Neuron (in vitro differentiated cells): Measurements from ENCODE around the gene SUMF1.

Experiments
- H2AFZ ChIP-seq: one replicate; pipeline ENCODE4 v1.6.1; 2013; ENCODE audit warnings: low read depth, mild to moderate bottlenecking, inconsistent platforms, low read length, moderate library complexity
- H3K27me3 ChIP-seq: one replicate; pipeline ENCODE4 v1.6.1; 2013; ENCODE audit warnings: low read length; ENCODE audit not compliant: insufficient read depth
- H3K36me3 ChIP-seq: one replicate; pipeline ENCODE4 v1.6.1; 2013; ENCODE audit warnings: low read length; ENCODE audit not compliant: insufficient read depth
- H3K4me1 ChIP-seq: one replicate; pipeline ENCODE4 v1.6.1; 2013; ENCODE audit warnings: low read length; ENCODE audit not compliant: insufficient read depth
- H3K4me3 ChIP-seq: 2 replicates; pipeline ENCODE4 v1.5.1; 2013; ENCODE audit warnings: mild to moderate bottlenecking, low read length, moderate library complexity
- H3K9me3 ChIP-seq: one replicate; pipeline ENCODE4 v1.6.1; 2013; ENCODE audit warnings: low read length

The SUMF1 gene

DNA sequence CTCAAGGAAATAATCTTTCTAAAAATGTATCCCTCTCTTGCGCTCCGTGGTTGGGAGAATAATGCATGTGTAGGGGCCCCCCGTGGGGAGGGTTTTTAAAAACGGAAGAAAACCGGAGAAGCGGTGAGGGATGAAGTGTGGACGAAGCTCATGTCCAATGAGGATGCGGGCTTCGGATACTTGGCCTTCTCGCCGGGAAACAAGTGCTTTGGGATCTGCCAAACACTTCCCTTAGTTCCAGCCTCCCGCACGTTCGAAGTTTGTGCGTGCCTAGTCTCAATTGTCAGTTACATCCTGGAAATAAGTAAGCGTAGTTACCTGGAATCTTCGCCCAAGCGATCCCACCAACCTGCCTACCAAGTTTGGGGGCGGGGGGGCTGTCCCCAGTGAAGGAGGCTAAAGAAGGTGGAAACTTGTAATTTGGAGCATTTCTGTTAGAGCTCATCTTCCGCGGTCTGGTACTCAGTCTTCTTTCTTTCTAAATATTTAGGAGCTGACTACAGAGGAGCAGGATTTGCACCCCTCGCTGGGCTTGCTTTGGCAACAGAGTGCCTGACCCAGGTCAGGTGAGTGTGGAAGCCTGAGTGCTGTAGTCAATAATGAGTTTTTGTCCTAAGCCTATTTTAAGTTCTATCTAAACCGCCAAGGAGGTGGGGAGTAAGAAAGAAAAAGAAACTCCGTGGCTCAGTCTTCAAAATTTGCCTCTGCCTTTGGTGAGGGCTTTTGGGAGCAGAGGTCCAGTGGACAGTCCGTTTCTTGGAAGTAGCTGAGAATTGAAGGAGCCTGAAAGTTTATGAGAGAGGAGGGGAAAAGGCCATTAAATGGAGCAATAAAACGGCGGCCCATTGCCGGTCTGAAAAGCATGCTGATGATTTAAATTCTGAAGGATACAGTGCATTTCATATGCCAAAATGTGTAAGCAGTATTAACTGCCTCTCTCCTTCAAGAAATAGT, 27.1 kb upstream of the SUMF1 start:
- H2AFZ ChIP-seq = peak overlapping the region; percentile 96
- H3K4me1 ChIP-seq = peaks cover 15% of the 10 kb centered on the region
- H3K4me3 ChIP-seq = peak overlapping the region; percentile 82
- H3K36me3 ChIP-seq = no peaks in the 10 kb centered on the region
- H3K9me3 ChIP-seq = no peaks in the 10 kb centered on the region
- peaks cover 23% of the 10 kb centered on the region for H3K27me3 ChIP-seq

DNA sequence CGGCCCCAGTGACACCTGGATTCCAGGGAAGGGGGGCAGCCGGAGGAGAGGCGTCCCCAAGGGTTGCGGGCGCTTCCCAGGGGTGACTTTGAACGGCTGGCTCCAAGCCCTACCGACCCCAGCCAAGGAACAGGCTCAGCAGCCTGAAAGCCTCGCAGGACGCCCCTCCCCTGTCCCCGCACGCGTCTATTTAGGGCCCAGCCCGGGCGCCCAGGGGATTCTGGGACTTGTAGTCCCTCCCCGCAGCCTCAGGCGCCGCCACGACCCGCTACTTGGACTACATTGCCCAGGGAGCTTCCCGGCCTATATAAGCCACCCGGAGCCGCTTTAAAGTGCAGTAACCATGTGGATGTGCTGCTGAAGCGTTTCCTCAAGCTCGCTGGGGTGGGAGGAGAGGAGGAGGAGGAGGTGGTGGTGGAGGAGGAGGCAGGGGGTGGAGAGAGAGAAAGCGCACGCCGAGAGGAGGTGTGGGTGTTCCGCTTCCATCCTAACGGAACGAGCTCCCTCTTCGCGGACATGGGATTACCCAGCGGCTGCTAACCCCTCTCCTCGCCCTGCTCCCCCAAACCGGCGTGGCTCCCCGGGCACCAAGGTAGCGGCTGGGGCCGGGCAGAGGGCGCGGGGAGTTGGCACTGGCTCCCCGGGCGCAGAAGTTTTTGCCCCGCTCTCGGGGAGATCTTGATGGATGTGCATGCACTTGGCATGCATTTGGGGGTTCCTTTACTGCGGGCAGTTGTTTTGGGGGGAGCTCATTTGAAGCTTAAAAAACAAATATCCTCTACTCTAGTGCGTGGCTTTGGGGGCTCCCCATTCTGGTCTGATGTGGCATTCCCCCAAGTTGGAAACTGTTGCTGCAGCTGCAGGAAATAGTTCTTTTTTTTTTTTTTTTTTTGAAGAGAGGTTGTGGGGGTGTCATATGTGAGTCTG, 26.2 kb upstream of the SUMF1 start, which contains the start of gene ITPR1:
ITPR1 (plus strand) TSS at position 335 of the 927 bp plus-strand sequence. CDS start 23,144 bp downstream, outside the sequence.
- H3K27me3 ChIP-seq = peaks cover 23% of the 10 kb centered on the region
- H3K9me3 ChIP-seq = no peaks in the 10 kb centered on the region
- peaks cover 15% of the 10 kb centered on the region for H3K4me1 ChIP-seq
- no peaks in the 10 kb centered on the region for H3K36me3 ChIP-seq
- H3K4me3 ChIP-seq = peak within 1 kb of the TSS; percentile 82
- peak within 1 kb of the TSS; percentile 99 for H2AFZ ChIP-seq

DNA sequence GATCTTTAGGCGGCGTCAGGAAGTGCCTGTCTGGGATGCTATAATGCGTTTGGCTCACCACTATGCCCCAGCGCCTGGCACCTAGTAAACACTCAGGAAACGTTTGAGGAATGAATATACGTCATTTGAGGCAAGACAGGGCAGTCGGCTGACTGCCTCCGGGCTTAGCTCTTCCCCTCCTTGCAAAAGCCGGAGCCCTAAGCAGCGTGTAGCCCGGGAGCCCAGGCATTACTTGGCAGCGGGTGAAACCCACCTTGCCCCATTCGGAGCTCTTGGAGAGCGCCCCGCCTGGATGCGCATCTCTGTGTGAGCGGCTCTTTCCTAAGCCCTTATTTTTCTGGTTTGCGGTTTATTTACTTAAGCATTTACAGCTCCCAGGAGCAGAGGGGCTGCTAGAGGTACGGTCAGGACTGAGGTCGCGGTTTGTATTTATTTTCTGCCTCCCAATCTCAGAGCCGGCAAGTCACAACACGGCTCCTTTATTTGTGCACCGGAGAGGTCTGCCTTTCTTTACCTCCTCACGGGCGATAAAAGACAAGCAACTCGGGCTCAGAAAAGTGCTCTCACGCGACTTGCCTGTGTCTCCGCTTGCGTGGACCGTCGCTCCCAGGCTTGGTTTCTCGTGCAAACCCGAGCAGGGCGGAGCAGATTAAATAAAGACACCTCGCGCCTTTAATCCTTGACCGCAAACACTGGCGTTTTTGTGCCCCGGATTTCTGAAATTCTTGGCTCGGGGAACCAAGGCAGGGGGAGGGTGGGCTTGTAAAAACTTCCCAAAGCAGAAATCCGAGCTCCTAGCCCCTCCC, 25.3 kb upstream of the SUMF1 start:
- H3K36me3 ChIP-seq = no peaks in the 10 kb centered on the region
- H2AFZ ChIP-seq = peak overlapping the region; percentile 99
- peaks cover 15% of the 10 kb centered on the region for H3K4me1 ChIP-seq
- no peaks in the 10 kb centered on the region for H3K9me3 ChIP-seq
- H3K27me3 ChIP-seq = peaks cover 23% of the 10 kb centered on the region
- peak overlapping the region; percentile 82 for H3K4me3 ChIP-seq

DNA sequence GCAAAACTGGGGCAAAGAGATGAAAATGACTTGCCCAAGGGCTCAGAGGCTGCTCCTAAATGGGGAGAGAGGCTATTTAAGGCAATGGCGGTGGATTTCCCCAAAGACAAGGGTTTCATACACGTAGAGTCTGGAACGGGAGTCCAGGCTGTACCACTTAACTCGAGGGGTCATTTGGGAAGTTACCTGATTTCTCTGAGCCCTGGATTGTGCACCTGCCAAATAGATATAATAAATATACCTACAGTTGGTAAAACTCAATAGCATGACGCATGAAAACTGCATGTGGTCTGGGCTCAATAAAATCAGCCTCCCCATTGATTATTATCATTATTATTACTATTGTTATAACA, 24.8 kb upstream of the SUMF1 start:
- H3K9me3 ChIP-seq = no peaks in the 10 kb centered on the region
- H3K27me3 ChIP-seq = peaks cover 23% of the 10 kb centered on the region
- H3K36me3 ChIP-seq = no peaks in the 10 kb centered on the region
- peak overlapping the region; percentile 82 for H3K4me3 ChIP-seq
- H2AFZ ChIP-seq = peak overlapping the region; percentile 99
- H3K4me1 ChIP-seq = peaks cover 15% of the 10 kb centered on the region

DNA sequence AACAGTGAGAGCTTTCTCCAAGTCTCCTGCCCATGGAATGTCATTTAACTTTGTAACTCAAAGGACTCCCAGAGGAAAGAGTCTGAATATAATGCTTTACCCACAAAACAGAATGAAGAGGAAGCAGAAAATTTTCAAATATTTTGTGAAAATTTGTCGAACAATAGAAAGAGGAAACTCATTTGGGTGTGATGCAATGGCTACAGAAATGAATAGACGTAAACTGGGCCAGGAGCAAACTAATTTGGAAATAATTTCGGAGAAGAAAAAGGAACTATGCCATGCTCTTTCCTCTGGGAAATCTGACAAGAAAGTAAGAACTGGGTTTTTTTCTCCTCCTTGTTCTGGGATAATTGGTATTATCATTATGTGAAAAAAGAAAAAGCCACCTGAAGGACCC, 11.2 kb upstream of the SUMF1 start:
- H3K4me1 ChIP-seq = peaks cover 8% of the 10 kb centered on the region
- H3K4me3 ChIP-seq = no peak overlapping the region
- H3K27me3 ChIP-seq = no peaks in the 10 kb centered on the region
- no peak overlapping the region for H2AFZ ChIP-seq
- no peaks in the 10 kb centered on the region for H3K9me3 ChIP-seq
- no peaks in the 10 kb centered on the region for H3K36me3 ChIP-seq

DNA sequence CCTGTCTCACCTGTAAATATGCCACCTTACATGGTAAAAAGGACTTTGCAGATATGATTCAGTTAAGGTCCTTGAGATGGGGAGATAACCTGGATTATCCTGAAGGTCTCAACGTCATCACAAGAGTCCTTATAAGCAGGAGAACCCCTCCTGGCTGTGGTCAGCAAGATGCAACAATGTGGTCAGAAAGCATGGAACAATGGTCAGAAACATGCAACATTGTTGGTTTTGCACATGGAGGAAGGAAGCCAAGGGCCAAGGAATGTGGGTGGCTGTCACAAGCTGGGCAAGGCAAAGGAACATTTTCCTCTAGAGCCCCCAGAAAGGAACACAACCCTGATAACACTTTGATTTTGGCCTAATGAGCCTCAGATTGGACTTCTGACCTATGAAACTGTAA, 9.4 kb upstream of the SUMF1 start:
- no peaks in the 10 kb centered on the region for H3K36me3 ChIP-seq
- H3K4me3 ChIP-seq = no peak overlapping the region
- H3K27me3 ChIP-seq = no peaks in the 10 kb centered on the region
- no peaks in the 10 kb centered on the region for H3K9me3 ChIP-seq
- H2AFZ ChIP-seq = no peak overlapping the region
- peaks cover 8% of the 10 kb centered on the region for H3K4me1 ChIP-seq

GRCh38 chr3:4475804-4476203, 8.7 kb upstream of the SUMF1 start:
- H3K9me3 ChIP-seq = no peaks in the 10 kb centered on the region
- no peaks in the 10 kb centered on the region for H3K27me3 ChIP-seq
- peaks cover 8% of the 10 kb centered on the region for H3K4me1 ChIP-seq
- no peak overlapping the region for H2AFZ ChIP-seq
- H3K4me3 ChIP-seq = no peak overlapping the region
- H3K36me3 ChIP-seq = no peaks in the 10 kb centered on the region

GRCh38 chr3:4474683-4475490, 7.8 kb upstream of the SUMF1 start:
- peaks cover 8% of the 10 kb centered on the region for H3K4me1 ChIP-seq
- no peaks in the 10 kb centered on the region for H3K27me3 ChIP-seq
- no peak overlapping the region for H3K4me3 ChIP-seq
- H3K9me3 ChIP-seq = no peaks in the 10 kb centered on the region
- no peaks in the 10 kb centered on the region for H3K36me3 ChIP-seq
- no peak overlapping the region for H2AFZ ChIP-seq

- Histone ChIP-seq H3K4me1 (peaks cover 8% of the 10 kb centered on the region), H3K4me3 (no peak overlapping the region), H3K36me3 (no peaks in the 10 kb centered on the region), H2AFZ (no peak overlapping the region), H3K9me3 (no peaks in the 10 kb centered on the region), H3K27me3 (no peaks in the 10 kb centered on the region)
Observed at GRCh38 chr3:4472766-4473165, 5.7 kb upstream of the SUMF1 start.

DNA sequence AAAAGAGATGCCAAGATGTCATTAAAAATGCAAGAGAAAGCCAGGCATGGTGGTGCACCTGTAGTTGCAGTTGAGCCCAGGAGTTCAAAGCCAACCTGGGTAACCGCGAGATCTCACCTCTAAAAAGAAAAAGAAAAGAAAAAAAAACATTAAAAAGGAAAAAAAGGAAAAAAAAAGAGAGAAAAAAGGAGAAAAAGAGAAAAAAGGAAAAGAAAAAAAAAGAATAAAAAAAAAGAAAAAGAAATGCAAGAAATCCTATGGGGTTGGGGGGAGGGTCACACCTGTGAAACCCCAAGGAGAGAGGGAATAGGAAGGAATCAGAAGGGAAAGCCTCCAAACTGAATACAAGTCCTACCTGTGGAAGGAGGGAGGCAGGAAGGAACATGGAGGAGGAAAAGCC, 5.2 kb upstream of the SUMF1 start:
- Histone ChIP-seq H3K9me3 (no peaks in the 10 kb centered on the region), H2AFZ (no peak overlapping the region), H3K4me3 (no peak overlapping the region), H3K27me3 (no peaks in the 10 kb centered on the region), H3K4me1 (peaks cover 8% of the 10 kb centered on the region), H3K36me3 (no peaks in the 10 kb centered on the region)

- Histone ChIP-seq H3K4me1 (peaks cover 8% of the 10 kb centered on the region), H2AFZ (no peak overlapping the region), H3K4me3 (no peak overlapping the region), H3K9me3 (no peaks in the 10 kb centered on the region), H3K27me3 (no peaks in the 10 kb centered on the region), H3K36me3 (no peaks in the 10 kb centered on the region)
Observed at GRCh38 chr3:4471907-4472306, 4.8 kb upstream of the SUMF1 start.

- Histone ChIP-seq H3K27me3 (no peaks in the 10 kb centered on the region), H2AFZ (peak overlapping the region; percentile 97), H3K4me3 (peak overlapping the region; percentile 91), H3K4me1 (no peaks in the 10 kb centered on the region), H3K36me3 (no peaks in the 10 kb centered on the region), H3K9me3 (no peaks in the 10 kb centered on the region)
Observed at GRCh38 chr3:4467522-4467867, 426 bp upstream of the SUMF1 start.
